ENCODE measurements around the gene MYH9. TPM values are rescaled to one million over a fixed set of nuclear protein-coding genes. Genes with fewer than 3 reads are reported as not detected.
A peak's percentile ranks its signal among the peaks of the same experiment; 100 is the strongest.

MYH9 gene
- total RNA-seq, 2 experiments from 2014 or later = 901 to 925 TPM

DNA sequence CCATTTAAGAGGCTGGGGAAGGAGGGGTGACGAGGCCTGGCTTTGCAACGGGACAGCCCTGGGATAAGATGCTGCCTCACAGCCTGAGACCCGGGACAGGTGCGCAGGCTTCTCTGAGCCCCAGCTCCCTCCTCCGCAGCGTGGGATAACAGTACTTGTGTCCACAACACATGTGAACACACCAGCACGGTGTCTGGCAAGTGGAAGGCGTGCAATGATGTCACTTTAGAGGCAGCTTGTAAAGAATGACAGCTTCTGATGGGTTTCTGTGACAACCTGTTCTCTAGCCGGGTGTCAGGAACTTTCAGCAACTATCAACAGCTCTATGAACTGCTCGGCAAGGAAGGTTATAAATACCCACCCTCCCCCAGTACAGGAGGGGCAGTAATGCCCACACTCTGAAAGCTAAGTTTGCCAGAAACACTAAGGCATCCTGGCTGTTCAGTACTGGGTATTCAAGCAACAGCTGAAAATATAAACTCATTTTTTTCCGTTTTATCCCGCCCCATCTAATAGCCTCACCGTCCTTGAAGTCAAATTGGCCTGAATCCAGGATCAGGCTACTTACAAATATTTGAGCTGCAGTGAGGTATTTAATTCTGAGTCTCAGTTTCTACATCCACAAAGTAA is 59.7 kb downstream of the MYH9 start:
- Mint-ChIP-seq H3K36me3 (ENCODE audit: low read depth) (peaks cover 98% of the 10 kb centered on the region), H3K27ac (peak overlapping the region; percentile 93), H3K27me3 (no peaks in the 10 kb centered on the region), H3K4me3 (peak overlapping the region; percentile 90), H3K9me3 (no peaks in the 10 kb centered on the region), H3K4me1 (ENCODE audit: low read depth) (peaks cover 70% of the 10 kb centered on the region)
- no peak overlapping the region for H3K4me3 ChIP-seq (ENCODE audit: low read length)
- peak overlapping the region; percentile 59 to 92 for H3K27ac ChIP-seq (ENCODE audit: low read depth in 1 of 2, low read length in 2 of 2)
- no peaks in the 10 kb centered on the region for H3K27me3 ChIP-seq (ENCODE audit: control insufficient read depth in 1 of 2, insufficient read depth in 2 of 2, low read length in 2 of 2)
- peaks cover 93% of the 10 kb centered on the region for H3K36me3 ChIP-seq (ENCODE audit: insufficient read depth, low read length)
- TF ChIP-seq, protein P1, sequence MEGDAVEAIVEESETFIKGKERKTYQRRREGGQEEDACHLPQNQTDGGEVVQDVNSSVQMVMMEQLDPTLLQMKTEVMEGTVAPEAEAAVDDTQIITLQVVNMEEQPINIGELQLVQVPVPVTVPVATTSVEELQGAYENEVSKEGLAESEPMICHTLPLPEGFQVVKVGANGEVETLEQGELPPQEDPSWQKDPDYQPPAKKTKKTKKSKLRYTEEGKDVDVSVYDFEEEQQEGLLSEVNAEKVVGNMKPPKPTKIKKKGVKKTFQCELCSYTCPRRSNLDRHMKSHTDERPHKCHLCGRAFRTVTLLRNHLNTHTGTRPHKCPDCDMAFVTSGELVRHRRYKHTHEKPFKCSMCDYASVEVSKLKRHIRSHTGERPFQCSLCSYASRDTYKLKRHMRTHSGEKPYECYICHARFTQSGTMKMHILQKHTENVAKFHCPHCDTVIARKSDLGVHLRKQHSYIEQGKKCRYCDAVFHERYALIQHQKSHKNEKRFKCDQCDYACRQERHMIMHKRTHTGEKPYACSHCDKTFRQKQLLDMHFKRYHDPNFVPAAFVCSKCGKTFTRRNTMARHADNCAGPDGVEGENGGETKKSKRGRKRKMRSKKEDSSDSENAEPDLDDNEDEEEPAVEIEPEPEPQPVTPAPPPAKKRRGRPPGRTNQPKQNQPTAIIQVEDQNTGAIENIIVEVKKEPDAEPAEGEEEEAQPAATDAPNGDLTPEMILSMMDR (IDR thresholded peaks at IDR 0.05) = no peak
- POLR2A ChIA-PET = interaction anchor here (1.3 to 3.4 kb wide), 13 partner anchors 10 to 142 kb away, joined by 3 to 34 read pairs (median 4); partner anchors contain the start of gene MYH9
- DNase-seq = no peak
- intact Hi-C loops (cut with DNase I, micrococcal nuclease) = no loop called here
- ATAC-seq (ENCODE audit: poor library complexity) = no peak
- CTCF ChIA-PET = interaction anchor here (1.0 to 2.0 kb wide), 7 partner anchors 9 to 159 kb away, joined by 3 to 8 read pairs (median 4); no protein-coding TSS in a partner anchor
- no peaks in the 10 kb centered on the region for H3K9me3 ChIP-seq (ENCODE audit: control insufficient read depth in 1 of 2, insufficient read depth in 1 of 2, low read length in 2 of 2)
- peaks cover 66% of the 10 kb centered on the region for H3K4me1 ChIP-seq (ENCODE audit: insufficient read depth, low read length)

DNA sequence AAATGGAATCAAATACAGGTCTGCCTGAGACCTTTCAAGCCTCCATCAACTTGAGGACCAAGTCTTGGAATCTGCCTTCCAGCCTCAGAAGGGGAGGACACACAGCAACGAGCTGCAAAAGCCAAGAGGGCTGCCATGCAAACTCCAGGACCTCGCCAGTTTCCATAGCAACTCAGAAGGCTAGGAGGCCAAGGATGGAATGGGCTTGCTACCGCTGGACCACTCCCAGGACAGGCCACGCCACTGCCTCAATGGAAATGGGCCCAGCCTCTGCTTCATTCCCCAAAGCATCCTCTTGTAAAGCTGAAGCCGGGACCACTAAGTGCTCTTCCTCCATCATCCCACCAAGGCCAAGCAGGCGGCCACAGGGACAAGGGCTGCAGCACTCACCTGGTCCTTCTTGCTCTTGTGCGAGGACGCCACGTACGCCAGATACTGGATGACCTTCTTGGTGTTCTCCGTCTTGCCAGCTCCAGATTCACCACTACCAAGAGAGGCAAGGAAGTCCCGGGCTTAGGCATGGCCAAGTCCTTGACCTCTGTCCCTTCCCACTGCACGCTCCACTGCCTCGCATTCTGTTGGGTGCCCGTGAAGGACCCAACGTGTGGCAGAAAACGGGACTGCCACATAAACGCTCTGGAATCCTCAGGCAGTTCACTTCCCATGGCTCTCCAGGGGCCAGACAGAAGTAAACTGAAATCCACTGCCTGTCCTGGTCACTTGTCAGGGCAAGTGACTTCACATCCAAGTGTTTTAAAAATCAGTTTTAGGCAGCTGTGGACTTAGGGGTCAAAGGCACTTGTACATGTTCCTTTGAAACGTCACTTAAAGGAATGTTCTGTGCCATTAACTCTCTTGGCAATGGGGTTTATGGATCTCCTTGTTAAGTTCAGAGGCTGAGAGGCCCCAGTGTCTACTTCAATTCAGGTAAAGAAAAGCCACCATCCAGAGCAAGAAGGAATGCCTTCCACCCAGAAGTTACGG is 61.3 kb downstream of the MYH9 start:
- H3K4me3 ChIP-seq (ENCODE audit: low read length) = no peak overlapping the region
- ChIA-PET POLR2A (interaction anchor here (0.5 to 3.4 kb wide), 6 partner anchors 34 to 144 kb away, joined by 3 to 34 read pairs (median 4); partner anchors contain the start of gene MYH9), CTCF (interaction anchor here (0.7 to 1.8 kb wide), 3 partner anchors 109 to 160 kb away, joined by 3 to 5 read pairs (median 3); no protein-coding TSS in a partner anchor)
- intact Hi-C loops (cut with DNase I, micrococcal nuclease) = no loop called here
- peak overlapping the region; percentile 93 for H3K27ac Mint-ChIP-seq
- peaks cover 94% of the 10 kb centered on the region for H3K36me3 Mint-ChIP-seq (ENCODE audit: low read depth)
- H3K9me3 Mint-ChIP-seq = no peaks in the 10 kb centered on the region
- peak overlapping the region; percentile 20 for H3K4me3 Mint-ChIP-seq
- no peaks in the 10 kb centered on the region for H3K9me3 ChIP-seq (ENCODE audit: control insufficient read depth in 1 of 2, insufficient read depth in 1 of 2, low read length in 2 of 2)
- no peaks in the 10 kb centered on the region for H3K27me3 Mint-ChIP-seq
- peaks cover 51% of the 10 kb centered on the region for H3K4me1 ChIP-seq (ENCODE audit: insufficient read depth, low read length)
- H3K27me3 ChIP-seq (ENCODE audit: control insufficient read depth in 1 of 2, insufficient read depth in 2 of 2, low read length in 2 of 2) = no peaks in the 10 kb centered on the region
- H3K4me1 Mint-ChIP-seq (ENCODE audit: low read depth) = peaks cover 55% of the 10 kb centered on the region
- TF ChIP-seq, protein P1 (IDR thresholded peaks at IDR 0.05) = no peak
- no peak for ATAC-seq (ENCODE audit: poor library complexity)
- H3K36me3 ChIP-seq (ENCODE audit: insufficient read depth, low read length) = peaks cover 96% of the 10 kb centered on the region
- no peak for DNase-seq
- peak overlapping the region in 1 of 2 donors; percentile 92 for H3K27ac ChIP-seq (ENCODE audit: low read depth in 1 of 2, low read length in 2 of 2)
